ENCODE measurements around the gene OR2M5.

Gene OR2M5, protein sequence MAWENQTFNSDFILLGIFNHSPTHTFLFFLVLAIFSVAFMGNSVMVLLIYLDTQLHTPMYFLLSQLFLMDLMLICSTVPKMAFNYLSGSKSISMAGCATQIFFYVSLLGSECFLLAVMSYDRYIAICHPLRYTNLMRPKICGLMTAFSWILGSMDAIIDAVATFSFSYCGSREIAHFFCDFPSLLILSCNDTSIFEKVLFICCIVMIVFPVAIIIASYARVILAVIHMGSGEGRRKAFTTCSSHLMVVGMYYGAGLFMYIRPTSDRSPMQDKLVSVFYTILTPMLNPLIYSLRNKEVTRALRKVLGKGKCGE

DNA sequence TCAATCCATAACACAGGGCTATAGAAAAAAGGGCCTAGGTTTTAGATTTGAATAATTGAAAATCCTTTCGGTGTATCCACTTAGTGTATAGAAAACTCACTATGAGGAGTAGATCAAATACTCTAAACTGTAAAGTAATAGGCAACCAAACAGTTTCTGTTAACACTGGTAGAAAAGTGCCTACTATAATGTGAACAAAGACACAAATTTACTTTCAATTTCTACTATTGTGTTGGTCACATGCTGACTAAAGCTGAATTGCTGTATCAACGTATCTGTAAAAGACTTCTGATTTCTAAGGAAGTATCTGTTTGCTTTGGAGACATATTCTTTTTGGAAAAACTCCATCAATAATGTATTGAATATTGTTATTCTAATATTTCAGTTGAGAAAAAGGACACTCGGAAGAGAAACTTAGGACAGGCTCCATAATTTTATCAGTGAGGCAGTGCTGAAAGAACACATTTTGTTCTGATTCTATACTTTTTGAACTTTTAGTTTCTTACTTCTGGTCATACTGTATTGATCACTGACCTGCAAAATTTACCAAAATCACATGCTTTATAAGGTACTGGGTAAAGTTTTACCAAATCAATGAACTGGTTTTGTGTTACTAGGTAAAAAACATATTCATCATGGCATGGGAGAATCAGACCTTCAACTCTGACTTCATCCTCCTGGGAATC is at the start of gene OR2M5:
OR2M5 (plus strand) TSS at position 636 of the 686 bp plus-strand sequence; CDS start at position 636, 0 bp downstream.
- no peak for DNase-seq

DNA sequence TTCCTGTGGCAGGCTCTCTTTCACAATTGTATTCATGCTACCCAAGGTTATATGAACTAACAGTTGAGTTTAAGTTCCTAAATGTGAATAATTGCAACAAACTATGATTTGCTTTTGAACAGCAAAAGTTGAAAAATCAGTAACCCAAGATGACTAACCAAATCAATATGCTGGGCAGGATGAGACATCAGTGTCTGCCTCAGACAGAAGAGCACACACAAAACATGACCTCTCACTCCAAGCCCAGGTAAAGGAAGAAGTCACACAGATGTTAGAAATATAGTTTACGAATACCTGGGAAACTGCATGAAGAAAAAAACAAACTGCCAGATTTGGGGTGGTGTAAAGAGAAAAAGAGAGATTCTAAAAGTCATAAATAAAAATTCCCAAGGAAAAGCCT is 46.4 kb upstream of the OR2M5 start:
- no peak for DNase-seq

DNA sequence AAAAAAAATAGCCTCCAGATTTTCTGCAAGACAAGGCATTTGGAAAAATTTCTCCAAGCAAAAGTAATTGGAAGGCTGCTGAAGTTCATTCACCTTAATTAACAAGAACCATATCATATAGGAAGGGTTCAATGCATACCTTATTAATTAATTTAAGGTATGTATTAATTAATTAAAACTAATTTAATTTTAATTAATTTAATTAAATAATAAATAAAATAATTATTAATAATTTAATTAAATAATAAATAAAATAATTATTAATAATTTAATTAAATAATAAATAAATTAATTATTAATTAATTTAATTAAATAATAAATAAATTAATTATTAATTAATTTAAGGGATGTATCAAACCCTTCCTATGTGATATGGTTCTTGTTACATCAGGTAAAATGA is 42.1 kb upstream of the OR2M5 start:
- no peak for DNase-seq

DNA sequence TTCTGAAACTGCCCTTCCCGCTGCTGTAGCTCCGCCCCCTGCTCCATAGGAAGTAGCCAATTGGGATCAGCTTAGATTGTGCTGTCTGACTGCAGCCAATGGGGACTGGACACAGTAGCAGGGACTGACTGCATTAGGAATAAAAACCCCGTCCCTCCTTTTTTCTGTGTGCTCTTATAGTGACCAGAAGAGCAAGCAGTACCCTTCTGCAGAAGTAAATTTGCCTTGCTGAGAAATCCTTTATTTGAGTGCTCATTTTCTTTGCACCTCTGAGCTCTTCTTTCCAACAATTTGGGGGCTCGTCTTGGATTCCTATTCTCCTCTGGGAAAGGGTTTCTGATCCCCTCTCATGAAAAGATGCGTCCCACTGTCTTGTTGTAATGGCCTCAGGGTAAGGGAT is 33.8 kb upstream of the OR2M5 start:
- peak; percentile 16 for DNase-seq

DNA sequence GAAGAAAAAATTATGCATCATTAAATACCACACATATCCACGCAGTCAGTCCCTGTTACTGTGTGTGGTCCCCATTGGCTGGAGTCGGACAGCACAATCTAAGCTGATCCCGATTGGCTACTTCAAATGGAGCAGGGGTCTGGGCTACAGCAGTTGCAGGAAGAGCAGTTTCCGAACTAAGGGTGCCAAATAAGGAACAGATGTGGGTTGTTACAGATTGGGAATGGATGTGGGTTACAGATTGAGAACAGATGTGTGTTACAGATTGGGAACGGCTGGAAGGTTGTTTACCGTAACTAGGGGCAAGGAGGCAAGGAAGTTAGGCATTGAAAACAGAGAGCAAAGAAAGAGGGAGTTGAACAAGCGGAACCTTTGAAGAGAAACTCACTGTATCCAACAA is 30.1 kb upstream of the OR2M5 start:
- no peak for DNase-seq

DNA sequence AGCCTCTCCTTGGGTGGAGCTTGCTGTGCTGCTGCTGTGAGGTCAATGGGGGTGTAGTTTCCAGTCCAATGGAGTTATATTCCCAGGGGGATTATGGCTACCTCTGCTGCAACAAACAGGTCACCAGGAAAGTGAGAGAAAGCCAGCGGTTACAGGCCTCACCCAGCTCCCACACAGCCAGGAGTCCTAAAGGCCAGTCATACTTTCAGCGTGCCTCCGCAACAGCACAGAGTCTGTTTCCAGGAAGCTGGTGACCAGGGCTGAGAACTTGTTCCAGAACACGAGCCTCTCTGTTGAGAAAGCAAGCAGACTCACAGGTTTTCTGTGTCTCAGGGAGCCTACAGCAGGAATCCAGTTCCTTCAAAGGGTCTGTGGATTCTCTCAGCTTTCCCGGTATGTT is 17.3 kb upstream of the OR2M5 start:
- DNase-seq, result no peak

DNA sequence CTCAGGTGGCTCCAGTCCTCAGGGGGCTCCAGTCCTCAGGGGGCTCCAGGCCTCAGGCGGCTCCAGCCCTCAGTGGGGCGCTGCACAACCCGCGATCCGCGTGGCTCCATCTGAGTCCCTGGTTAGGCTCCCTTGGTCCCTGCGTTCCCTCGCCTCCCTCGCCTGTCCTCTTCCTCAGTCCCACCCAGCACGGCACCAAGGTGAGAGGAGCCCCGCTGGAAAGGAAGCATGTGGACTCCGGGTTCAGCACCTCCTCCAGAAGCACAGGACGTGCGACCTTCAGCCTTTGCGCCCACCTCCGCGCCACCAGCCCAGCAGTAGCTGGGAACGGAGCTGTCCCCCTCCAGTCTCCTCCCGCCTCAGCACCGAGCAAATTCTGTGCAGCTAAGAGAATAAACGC is 8.1 kb upstream of the OR2M5 start:
- DNase-seq, result no peak

DNA sequence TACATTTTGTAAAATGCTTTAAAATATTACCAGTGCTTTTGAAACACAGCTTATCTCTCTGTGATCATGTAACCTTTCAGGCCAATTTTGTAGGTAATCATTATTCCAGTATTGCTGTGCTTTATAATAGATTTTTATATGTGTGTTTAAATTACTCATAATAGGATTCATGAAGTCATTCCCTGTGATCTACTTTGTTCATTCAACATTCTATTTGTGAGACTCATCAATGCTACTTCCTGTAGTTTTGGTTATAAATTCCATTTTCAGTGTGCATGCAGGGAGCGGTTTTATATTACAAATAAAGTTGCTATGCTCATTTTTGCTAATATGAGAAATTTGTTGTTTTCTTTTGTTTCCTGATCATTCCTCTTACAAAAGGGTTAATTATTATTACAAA is 4.1 kb upstream of the OR2M5 start:
- no peak for DNase-seq

DNA sequence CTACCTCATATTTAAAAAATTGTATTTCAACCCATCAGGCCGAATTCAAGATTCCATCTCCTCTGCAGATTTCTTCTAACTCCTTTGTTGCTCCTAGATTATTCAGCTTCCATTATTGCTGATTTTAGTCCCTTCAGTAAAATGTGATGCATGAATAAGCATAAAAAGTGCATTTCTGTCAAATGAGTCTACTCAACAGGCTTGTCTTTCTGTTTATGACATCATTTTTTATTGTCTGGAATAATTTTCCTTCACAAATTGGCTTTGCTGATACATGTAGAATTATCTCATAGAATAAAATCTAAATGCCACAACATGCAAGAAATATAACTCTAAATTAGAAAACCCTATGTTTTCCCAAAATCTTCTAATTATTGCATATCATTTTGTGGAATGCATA is 1.6 kb upstream of the OR2M5 start:
- no peak for DNase-seq

DNA sequence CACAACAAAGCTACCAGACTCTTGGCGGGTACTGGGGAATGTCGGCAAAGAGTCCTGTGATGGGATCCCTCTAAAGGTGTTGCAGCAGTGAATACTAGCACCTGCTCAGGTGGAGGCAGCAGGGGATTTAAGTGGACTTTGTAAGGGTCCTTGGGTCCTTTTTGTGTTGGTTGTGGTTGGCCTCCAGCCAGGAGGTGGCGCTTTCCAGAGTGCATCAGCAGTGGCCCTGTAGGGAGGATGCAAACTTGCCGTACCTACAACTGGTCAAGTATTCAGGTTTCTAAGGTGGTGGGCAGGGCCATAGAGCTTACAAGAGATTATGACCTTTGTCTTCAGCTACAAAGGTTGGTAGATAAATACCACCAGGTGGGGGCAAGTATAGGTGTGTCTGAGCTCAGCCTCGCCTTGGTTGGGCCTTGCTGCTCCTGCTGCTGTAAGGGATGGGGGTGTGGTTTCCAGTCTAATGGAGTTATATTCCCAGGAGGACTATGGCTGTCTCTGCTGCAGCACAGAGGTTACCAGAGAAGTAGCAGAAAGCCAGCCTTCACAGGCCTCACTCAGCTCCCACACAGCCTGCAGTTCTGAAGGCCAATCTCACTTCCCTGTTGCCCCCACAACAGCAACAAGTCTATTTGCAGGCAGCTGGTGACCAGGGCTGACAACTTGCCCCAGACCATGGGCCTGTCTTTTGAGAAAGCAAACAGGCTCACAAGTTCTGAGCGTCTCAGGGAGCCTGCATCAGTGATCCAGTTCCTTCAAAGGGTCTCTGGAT is 7.3 kb downstream of the OR2M5 start:
- DNase-seq, result no peak

DNA sequence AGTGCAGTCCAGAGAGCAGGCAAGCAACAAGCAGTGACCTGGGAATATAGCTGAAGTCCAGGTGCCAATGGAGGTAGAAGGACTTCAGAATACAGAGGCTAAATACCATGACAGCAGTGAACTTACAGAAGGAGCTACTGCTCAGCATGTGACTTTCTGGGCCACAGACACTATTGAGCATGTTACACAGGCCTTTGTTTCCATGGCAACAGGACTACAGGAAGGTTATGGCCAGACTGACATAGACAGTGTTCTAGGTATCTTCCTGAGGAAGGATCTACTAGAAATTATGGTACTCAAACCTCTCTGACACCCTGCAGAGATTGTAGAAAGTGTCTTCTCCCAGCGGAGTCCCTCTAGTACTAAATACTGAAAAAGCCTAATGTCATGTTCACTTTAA is 11.0 kb downstream of the OR2M5 start:
- DNase-seq, result peak; percentile 18

DNA sequence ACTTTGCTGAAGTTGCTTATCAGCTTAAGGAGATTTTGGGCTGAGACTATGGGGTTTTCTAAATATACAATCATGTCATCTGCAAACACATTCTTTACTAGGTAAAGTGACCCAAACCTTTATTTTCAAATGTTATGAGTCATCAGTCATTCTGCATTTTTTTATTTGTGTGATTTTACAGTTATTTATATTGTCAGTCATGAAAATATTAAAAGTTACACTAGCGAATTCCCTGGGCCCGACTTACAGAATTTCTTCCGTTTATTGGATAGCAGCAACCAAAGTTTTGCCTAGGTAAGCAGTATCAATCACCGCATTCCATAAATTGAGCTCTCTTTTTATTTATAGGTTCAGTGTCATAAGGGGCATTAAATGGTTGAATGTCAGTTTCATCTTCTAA is 13.8 kb downstream of the OR2M5 start:
- no peak for DNase-seq

DNA sequence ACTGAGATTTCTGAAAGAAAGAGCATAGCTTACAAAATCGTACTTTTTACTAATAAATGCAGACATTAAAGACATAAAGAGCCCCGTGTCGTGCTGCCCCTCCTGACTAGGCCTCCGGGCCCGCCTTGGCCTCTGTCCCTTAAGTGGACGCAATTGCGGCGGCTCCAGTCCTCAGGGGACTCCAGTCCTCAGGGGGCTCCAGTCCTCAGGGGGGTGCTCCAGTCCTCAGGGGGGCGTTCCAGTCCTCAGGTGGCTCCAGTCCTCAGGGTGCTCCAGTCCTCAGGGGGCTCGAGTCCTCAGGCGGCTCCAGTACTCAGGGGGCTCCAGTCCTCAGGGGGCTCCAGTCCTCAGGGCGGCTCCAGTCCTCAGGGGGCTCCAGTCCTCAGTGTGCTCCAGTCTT is 19.1 kb downstream of the OR2M5 start:
- no peak for DNase-seq

DNA sequence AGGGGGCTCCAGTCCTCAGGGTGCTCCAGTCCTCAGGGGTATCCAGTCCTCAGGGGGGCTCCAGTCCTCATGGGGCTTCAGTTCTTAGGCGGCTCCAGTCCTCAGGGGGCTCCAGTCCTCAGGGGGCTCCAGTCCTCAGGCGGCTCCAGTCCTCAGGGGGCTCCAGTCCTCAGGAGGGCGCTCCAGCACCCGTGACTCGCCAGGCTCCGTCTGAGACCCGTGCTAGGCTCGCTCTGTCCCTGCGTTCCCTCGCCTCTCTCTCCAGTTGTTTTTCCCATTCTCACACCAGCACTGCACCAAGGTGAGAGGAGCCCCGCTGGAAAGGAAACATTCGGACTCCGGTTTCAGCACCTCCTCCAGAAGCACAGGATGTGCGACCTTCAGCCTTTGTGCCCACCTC is 20.2 kb downstream of the OR2M5 start:
- no peak for DNase-seq

DNA sequence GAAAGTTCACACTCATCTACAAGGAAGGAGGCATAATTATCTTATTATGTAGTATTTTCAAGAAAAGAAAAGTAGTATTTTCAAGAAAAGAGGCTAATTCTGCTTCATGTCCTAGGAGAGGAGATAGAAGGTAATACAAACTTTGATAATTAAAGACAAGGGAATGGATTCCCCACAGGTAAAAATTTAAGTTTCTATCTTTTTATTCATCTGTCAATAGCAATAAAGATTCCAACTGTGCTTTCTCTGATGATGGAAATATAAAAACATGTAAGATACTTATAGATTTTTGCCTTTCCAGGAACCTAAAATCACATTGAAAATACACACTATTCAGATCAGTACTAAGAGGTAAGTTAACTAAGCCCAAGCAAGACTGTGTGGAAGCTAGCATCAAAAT is 29.6 kb downstream of the OR2M5 start, which contains the start of gene OR2M2:
OR2M2 (plus strand) TSS at position 301 of the 400 bp plus-strand sequence. CDS start 5,165 bp downstream, outside the sequence.
- DNase-seq, result no peak

DNA sequence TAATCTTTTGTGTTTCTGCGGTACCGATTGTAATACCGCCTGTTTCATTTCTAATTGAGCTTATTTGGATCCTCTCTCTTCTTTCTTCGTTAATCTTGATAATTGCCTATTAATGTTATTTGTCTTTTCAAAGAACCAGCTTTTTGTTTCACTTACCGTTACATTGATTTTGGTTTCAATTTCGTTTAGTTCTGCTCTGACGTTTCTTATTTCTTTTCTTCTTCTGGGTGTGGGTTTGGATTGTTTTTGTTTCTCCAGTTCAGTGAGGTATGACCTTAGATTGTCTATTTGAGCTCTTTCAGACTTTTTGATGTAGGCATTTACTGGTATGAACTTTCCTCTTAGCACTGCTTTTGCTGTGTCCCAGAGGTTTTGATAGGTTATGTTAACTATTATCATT is 39.0 kb downstream of the OR2M5 start:
- no peak for DNase-seq

DNA sequence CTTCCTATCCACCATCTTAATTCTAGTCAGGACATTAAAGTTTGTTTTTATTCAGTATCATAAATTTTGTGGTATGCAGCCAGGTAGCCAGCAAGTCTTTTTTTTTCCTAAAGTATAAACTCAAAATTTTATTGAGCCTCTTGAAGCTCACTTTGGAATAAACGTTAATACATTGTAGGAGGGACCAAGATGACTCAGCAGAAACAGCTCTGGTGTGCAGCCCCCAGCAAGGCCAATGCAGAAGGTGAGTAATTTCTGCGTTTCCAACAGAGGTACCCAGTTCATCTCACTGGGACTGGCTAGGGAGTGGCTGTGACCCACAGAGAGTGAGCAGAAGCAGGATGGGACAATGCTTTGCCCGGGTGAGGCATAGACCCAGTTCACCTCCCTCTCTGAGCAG is 42.4 kb downstream of the OR2M5 start:
- no peak for DNase-seq

DNA sequence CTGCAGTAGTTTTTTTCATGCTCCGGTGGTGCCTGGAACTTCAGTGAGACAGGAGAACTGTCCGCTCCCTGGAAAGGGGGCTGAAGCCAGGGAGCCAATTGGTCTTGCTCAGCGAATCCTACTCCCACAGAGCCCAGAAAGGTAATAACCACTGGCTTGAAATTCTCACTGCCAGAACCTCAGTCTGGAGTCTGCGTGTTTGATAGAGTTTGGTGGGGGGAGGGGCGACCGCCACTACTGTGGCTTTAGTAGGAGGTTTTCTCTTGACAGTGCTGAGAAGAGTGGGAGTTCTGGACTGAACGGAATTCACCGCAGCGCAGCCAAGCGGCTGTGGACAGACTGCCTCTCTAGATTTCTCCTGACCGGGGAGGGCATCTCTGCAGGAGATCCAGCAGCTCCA is 44.1 kb downstream of the OR2M5 start:
- peak; percentile 1 for DNase-seq

DNA sequence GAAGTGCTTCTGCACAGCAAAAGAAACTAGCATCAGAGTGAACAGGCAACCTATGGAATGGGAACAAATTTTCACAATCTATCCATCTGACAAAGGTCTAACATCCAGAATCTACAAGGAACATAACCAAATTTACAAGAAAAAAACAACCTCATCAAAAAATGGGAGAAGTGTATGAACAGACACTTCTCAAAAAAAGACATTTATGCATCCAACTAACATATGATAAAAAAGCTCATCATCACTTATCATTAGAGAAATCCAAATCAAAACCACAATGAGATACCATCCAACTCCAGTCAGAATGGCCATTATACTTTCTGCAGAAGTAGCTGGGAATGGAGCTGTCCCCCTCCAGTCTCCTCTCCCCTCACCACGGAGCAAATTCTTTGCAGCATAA is 49.2 kb downstream of the OR2M5 start:
- no peak for DNase-seq
